Measurements from ENCODE around the gene RHOU.

GRCh38 chr1:228770779-228771223 lies 35.5 kb downstream of the RHOU start:
- no peak for TF ChIP-seq GATA3 (IDR thresholded peaks at IDR 0.05; ENCODE audit: low read depth, low read length)
- TF ChIP-seq GATA2 (IDR thresholded peaks at IDR 0.05; ENCODE audit: low read depth, low read length) = no peak

Data from SH-SY5Y (cell line).